HG03460 (cell line): ENCODE measurements around the gene DHRS3.

Experiments used
- ATAC-seq: cut with Tn5 transposase; IDR thresholded peaks from one replicate; pipeline ENCODE4 v1.9.1; 2021; ENCODE audit not compliant: unreplicated experiment

DHRS3 gene

GRCh38 chr1:12519693-12520364 lies 98.2 kb downstream of the DHRS3 start:
- ATAC-seq = no peak

GRCh38 chr1:12518931-12519692 lies 98.9 kb downstream of the DHRS3 start:
- no peak for ATAC-seq
